ENCODE measurements around the gene INAFM2.

Gene INAFM2

GRCh38 chr15:40278026-40278425 lies 45.5 kb upstream of the INAFM2 start:
- TF ChIP-seq, protein P1, sequence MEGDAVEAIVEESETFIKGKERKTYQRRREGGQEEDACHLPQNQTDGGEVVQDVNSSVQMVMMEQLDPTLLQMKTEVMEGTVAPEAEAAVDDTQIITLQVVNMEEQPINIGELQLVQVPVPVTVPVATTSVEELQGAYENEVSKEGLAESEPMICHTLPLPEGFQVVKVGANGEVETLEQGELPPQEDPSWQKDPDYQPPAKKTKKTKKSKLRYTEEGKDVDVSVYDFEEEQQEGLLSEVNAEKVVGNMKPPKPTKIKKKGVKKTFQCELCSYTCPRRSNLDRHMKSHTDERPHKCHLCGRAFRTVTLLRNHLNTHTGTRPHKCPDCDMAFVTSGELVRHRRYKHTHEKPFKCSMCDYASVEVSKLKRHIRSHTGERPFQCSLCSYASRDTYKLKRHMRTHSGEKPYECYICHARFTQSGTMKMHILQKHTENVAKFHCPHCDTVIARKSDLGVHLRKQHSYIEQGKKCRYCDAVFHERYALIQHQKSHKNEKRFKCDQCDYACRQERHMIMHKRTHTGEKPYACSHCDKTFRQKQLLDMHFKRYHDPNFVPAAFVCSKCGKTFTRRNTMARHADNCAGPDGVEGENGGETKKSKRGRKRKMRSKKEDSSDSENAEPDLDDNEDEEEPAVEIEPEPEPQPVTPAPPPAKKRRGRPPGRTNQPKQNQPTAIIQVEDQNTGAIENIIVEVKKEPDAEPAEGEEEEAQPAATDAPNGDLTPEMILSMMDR (IDR thresholded peaks at IDR 0.05; ENCODE audit: control insufficient read depth, extremely low read depth, insufficient read depth): no peak
- H3K4me3 ChIP-seq (ENCODE audit: low read depth, low read length): no peak overlapping the region
- DNase-seq (ENCODE audit: low read depth): no peak

- H3K4me3 ChIP-seq (ENCODE audit: low read depth, low read length): no peak overlapping the region
- DNase-seq (ENCODE audit: low read depth): no peak
Measured at GRCh38 chr15:40279437-40280141, 43.9 kb upstream of the INAFM2 start.

GRCh38 chr15:40280260-40281056 lies 43.0 kb upstream of the INAFM2 start:
- TF ChIP-seq, protein P1 (IDR thresholded peaks at IDR 0.05; ENCODE audit: control insufficient read depth, extremely low read depth, insufficient read depth): no peak
- no peak overlapping the region for H3K4me3 ChIP-seq (ENCODE audit: low read depth, low read length)
- no peak for DNase-seq (ENCODE audit: low read depth)

More at GRCh38 chr15:40279437-40280141, 43.9 kb upstream of the INAFM2 start:
- TF ChIP-seq, protein P1 (IDR thresholded peaks at IDR 0.05; ENCODE audit: control insufficient read depth, extremely low read depth, insufficient read depth): peak; percentile 98

DNA sequence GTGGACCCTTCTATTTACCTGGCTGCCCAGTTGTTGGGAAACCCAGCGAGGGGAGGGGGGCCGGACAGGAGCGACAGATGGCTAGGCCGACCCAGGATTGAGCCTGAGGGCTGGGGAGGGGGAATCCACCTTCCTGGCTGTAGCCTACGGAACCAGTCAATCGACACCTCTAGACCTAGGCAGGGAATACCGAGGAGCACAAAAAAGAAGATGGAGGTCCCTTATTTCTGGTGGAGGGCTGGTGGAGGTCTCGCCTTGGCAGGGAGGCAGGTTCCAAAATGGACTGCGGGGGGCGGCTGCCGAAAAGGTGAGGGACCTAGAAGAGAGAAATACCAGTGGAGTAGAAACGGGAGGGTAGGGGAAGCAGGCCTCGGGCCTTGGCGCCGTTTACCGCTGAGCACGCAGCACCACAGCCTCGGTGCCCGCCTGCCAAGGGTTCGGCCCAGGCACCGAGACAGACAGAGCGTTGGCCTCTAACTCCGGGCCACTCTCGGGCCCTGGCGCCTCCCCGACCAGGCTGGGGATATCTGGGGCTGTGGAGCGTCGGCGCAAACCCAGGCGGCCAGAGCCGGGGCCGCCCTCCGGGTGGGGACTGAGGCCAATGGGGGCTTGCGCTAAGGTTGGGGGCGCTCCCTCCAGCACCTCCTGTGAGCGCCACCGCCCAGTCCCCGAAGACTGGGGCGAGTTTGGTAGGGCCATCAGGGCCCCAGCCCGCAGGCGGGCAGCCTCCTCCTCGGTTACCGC lies 42.3 kb upstream of the INAFM2 start:
- TF ChIP-seq, protein P1 (IDR thresholded peaks at IDR 0.05; ENCODE audit: control insufficient read depth, extremely low read depth, insufficient read depth): no peak
- DNase-seq (ENCODE audit: low read depth): no peak
- no peak overlapping the region for H3K4me3 ChIP-seq (ENCODE audit: low read depth, low read length)

DNA sequence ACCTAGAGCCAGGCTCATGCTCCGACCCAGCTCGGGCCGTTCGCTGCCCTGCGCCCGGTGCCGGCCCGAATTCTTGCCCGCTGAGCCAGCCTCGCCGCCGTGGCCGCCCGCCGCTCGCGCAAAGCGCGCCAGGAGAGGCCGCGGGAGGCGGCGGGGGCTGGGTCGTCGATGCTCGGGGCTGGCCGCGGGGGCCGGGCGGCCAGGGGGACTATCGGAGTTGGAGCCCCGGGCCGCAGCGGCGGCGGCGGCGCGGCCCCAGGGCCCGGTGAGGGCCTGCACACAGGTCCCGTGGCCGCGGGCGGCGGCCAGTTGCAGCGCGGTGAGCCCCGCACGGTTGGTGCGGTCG lies 41.7 kb upstream of the INAFM2 start:
- TF ChIP-seq, protein P1 (IDR thresholded peaks at IDR 0.05; ENCODE audit: control insufficient read depth, extremely low read depth, insufficient read depth): no peak
- H3K4me3 ChIP-seq (ENCODE audit: low read depth, low read length): no peak overlapping the region
- DNase-seq (ENCODE audit: low read depth): no peak

DNA sequence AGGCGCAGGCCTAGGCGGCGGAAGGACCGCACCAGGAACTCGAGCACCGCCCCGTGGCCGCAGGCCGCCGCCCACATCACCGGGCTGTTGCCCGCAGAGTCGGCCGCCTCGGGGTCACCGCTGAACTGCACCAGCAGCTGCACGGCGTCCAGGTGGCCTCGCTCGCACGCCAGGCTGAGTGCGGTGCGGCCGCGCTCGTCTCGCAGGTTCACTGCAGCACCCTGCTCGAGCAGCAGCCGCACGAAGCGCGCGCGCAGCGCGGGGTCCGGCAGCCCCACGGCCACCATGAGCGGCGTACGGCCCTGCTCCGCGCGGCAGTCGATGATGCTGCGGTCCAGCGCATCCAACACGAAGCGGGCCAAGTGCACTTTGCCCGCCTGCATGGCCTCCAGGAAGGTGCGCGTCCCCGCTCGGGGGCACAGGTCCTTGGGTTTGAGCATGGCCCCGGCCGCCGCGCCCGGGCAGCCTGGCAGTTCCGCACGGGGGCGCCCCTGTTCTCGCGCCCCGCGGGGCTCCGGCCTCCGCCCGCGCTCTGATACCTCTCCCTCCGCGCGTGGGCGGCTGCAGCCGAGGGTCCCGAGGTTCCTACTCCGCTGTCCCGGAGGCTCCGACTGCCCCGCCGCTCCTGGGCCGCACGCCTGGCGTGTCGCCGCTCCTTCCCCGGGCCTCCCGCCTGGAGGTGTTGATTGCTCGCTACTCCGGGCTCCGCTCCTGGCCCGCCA lies 41.2 kb upstream of the INAFM2 start:
- TF ChIP-seq, protein P1 (IDR thresholded peaks at IDR 0.05; ENCODE audit: control insufficient read depth, extremely low read depth, insufficient read depth): peak; percentile 49
- peak overlapping the region; percentile 8; the same call in 1 of the 2 replicates for H3K4me3 ChIP-seq (ENCODE audit: low read depth, low read length)
- DNase-seq (ENCODE audit: low read depth): no peak
